Measurements from ENCODE around the gene LRRTM3. TPM values are rescaled to one million over a fixed set of nuclear protein-coding genes. Genes with fewer than 3 reads are reported as not detected.

The LRRTM3 gene
- total RNA-seq, 1 donor from 2014 or later: 6.5 TPM

DNA sequence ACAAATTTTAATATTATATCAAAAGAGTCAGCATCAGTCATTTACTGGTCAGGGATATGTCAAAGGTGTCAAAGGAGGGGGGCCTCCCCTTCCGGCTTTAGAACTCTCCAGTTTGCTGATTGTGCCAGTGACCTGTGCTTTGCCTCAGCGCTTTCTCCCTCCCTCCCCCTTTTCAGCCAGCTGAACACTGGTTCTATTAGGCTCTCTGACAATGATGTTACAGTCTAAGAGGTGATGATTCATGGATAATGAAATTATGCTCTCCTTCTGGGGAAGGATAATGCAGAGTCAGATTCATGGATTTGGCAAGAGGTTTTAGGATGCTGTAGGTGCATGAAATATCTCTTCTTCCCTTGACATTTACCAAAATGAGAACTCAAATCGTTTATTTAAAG, 6.1 kb downstream of the LRRTM3 start:
- DNase-seq (ENCODE audit: low spot score): peak; percentile 32

- no peak for DNase-seq (ENCODE audit: low spot score)
Measured at GRCh38 chr10:66934711-66935110, 8.9 kb downstream of the LRRTM3 start.

- DNase-seq (ENCODE audit: low spot score): no peak
Measured at GRCh38 chr10:66940965-66941364, 15.1 kb downstream of the LRRTM3 start.

DNA sequence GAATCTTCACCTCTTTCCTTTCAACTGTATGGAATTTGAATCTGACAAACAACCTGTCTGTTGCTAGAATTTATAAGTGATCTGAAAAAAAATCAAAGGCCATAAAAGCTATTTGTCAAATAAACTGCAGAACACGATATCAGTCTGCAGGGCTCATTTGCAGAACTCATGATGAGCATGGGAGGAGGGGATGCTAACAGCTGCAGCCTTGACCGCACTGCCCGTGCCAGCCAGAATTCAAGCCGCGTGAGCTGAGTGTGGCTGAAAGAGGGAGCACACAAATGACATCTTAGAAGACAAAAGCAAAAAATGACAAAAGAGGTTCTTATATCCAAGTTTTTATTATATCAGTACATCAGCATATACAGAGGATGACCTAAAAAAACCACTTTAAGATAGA, 15.7 kb downstream of the LRRTM3 start:
- no peak for DNase-seq (ENCODE audit: low spot score)

DNA sequence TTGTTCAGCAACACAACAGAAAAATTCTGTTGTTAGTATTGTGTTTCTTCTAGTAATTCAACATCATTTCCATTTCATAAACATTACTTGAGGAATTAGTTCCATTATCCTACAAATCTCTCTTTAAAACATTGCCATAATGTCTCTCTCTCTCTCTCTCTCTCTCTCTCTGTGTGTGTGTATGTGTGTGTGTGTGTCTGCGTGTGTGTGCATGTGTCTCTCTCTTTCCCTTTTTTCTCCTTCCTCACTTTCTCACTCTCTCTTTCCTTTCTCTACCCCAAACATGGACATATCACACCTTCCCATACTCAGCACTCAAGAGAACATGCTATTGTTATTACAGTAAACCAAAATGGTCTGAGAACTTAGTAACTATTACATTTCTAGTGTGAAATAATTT, 16.6 kb downstream of the LRRTM3 start:
- no peak for DNase-seq (ENCODE audit: low spot score)

DNA sequence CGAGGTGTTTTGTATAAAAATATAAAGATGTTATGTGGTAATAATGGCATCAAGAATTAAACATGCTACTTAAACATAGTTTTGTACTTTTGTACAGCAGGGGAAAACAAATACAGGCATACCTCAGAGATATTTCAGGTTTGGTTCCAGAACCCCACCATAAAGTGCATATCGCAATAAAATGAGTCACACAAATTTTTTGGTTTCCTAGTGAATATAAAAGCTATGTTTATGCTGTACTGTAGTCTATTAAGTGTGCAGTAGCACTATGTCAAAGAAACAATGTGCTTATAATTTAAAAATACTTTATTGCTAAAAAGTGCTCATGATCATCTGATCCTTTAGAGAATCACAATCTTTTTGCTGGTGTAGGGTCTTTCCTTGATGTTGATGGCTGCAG, 17.8 kb downstream of the LRRTM3 start:
- DNase-seq (ENCODE audit: low spot score): no peak

DNA sequence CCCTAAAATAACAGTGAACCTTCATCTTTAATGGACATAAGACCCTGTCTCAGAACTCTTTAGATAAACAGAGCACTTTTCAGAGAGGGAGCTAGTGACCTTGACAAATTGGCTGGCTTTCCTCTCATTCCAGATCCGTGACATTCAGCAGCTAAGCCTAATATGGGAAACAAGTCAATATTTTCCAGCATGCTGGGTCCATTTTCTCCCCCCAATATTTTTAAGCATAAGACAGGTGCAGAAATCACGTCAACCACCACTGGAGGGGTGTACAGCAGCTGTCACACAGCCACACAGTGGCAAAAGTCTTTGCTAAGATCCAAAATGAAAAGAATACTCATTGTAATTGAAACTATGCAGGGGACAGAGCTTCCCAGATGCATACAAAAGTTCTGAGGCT, 26.1 kb downstream of the LRRTM3 start:
- no peak for DNase-seq (ENCODE audit: low spot score)

- no peak for DNase-seq (ENCODE audit: low spot score)
Measured at GRCh38 chr10:66958466-66958865, 32.6 kb downstream of the LRRTM3 start.

DNA sequence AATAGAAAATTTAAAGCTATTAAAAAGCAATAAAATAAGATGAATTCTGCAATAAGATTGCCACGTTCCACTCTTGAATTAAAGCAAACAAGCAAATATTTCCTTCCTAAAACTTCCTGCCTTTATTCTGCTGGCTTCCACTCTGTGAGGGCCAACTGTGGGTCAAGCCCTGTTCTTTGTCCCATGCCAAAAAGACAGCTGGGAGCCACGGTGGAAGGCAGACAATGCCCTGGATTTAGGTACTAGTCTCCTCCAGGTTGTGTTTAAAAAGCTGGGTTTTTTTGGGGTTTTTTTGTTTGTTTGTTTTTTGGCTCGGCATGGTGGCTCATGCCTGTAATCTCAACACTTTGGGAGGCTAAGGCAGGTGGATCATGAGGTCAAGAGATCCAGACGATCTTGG, 39.1 kb downstream of the LRRTM3 start:
- no peak for DNase-seq (ENCODE audit: low spot score)

GRCh38 chr10:66980246-66980815, 54.5 kb downstream of the LRRTM3 start:
- DNase-seq (ENCODE audit: low spot score): no peak

- no peak for DNase-seq (ENCODE audit: low spot score)
Measured at GRCh38 chr10:66981361-66982052, 55.7 kb downstream of the LRRTM3 start.

DNA sequence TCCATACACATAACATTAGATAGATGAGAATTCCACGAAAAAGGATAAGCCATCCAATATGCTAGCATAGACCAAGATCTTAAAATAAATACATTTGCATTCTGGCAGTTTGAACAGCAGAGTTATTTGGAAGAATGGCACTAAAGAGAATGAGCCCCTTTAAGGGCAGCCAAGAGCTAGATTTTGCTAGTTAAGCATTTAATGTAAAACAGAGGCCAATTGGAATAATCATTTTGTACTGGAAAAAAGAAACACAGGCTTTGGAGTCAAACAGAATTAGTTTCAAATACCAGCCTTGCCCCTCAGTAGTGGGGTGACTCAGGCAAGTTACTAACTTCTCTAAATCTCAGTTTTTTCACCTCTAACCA, 56.2 kb downstream of the LRRTM3 start:
- DNase-seq (ENCODE audit: low spot score): no peak

GRCh38 chr10:66982792-66983474, 57.1 kb downstream of the LRRTM3 start:
- DNase-seq (ENCODE audit: low spot score): no peak

- DNase-seq (ENCODE audit: low spot score): no peak
Measured at GRCh38 chr10:66983475-66983818, 57.6 kb downstream of the LRRTM3 start.

- DNase-seq (ENCODE audit: low spot score): no peak
Measured at GRCh38 chr10:66990143-66990830, 64.5 kb downstream of the LRRTM3 start.

- peak; percentile 4 for DNase-seq (ENCODE audit: low spot score)
Measured at GRCh38 chr10:66996996-66997395, 71.2 kb downstream of the LRRTM3 start.

DNA sequence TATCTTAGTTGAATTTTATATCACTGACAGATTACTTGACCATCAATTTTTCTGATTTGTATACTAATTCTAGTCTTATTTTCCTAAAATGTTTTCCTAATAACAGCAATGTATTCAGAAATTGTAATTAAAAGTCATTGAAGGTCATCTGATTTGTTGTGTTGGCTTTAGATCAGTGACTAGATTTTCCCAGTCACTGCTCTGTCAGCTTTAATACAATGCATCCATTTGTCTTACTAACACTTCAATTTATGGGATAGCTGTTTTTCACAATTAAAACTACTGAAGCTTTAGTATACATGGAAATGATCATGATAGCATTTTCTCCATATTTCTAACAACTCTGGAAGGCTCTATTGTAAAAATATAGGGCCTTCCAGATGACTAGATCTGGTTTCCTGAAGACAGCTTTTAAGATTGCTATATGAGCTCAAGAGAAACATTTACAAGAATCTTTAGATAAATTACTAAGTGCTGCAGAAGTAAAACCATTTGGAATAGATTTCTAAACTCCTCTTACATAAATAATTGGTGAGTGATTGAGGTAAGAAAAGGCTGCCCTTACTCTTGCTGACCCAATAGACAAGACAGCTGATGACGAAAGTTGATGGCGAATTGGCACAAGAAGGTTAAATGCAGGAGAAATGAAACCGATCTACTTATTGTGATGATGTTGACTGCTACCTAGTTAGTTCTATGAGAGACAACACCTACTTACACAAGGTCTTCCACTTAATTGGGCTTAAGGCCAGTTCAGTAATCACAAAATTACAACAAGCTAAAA, 74.1 kb downstream of the LRRTM3 start:
- no peak for DNase-seq (ENCODE audit: low spot score)

- DNase-seq (ENCODE audit: low spot score): no peak
Measured at GRCh38 chr10:67004690-67005089, 78.9 kb downstream of the LRRTM3 start.

DNA sequence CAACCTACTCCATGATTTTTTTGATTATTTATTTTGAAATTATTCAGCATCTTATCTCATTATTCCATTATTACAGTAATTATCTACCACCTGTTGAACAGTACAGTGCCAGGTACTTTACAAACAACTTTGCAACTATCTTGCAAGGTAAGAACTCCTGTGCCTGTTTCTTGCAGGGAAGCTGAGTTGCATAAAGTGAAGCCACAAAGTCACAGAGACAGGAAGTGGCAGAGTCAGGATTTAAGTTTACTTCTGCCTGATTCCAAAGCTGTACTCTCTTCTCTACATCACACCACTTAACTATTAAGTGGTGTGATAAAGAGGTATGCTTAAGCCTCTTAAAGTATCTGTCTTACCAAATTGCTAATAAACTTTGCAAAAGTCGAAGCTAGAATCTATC, 80.1 kb downstream of the LRRTM3 start:
- no peak for DNase-seq (ENCODE audit: low spot score)

DNA sequence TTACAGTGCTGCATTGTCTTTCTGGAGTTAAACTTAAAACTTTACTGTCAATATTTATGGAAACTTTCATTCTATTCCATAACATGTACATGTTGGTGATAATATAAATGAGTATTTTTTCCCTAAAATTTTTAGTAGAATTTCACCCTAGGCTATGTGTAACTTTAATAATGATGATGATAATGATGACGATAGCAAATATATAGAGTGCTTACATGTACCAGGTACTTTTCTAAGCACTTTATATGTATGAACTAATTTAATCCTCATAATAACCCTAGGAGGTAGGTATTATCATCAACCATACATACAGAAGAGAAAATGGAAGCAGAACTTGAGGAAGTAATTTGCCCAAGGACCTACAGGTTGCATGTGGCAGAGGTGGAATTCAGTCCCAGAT, 85.6 kb downstream of the LRRTM3 start:
- no peak for DNase-seq (ENCODE audit: low spot score)

DNA sequence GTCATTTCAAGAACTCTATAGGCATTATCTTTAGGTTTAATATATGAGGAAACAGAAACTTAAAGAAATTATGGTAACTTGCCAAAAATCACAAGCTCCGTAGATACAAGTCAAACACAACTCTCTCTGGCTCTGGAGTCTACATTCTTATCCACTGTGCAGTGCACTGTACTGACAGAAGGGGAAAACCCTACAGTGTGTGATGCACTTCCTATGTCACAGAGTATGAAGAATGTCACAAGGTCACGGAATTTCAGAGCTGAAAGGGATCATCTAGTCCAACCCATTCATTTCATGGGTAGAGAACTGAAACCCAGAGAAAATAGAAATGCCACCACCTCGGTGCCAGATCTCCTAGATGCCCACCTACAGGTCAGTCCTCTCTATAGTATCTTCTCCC, 86.1 kb downstream of the LRRTM3 start:
- no peak for DNase-seq (ENCODE audit: low spot score)

DNA sequence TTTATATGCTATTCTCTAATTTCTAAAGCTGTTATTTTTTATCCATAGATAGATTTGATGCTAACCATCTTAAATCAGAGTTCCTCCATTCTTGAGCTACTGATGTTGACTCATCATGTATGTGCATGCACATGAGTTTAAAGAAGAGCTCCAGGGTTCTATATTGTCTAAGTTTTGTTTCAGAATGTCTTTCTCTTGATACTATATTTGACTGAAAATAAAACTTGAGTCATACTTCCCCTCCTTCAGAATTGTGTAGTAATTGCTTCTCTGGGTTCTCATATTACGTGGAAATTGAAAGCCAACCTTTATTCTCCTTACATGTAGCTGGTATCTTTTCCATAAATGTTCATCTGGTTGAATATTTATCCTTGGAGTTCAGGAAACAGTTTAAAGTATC, 89.4 kb downstream of the LRRTM3 start:
- no peak for DNase-seq (ENCODE audit: low spot score)

Measured in umbilical cord (tissue), 2 donors.